GM19035 (cell line): ENCODE data around the gene MRFAP1L1.

Experiments
- ATAC-seq: cut with Tn5 transposase; IDR thresholded peaks from one replicate; pipeline ENCODE4 v1.9.1; 2021; ENCODE audit not compliant: unreplicated experiment

MRFAP1L1 gene

DNA sequence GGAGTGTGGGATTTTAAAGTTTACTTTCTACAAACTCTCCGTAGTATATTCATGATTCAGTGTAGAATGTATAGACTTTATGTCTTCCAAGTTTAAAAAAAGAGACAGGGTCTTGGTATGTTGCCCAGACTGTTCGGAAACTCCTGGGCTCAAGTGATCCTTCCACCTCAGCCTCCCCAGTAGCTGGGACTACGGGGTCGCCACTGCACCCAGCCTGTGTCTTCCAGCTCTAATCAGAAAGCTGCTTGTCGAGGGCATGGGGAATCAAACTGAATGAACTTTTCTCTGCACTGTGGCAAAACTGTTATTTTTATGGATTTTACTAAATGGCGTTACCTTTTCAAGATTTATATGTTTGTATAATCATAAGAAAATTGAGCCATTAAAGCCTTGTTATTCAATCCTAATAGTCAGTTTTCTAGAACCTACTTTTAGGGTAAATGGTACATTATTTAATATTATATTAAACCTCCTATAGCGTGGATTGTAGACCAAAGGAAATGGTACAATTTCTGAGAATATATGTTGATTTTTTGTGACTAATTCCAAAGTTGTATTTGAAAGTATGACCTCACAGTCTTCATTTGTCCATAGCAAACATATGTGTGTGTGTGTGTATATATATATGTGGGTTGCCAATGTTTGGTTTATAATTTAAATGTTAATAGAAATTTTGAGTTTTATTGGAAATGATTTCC is 7.4 kb upstream of the MRFAP1L1 start:
- ATAC-seq, result no peak

DNA sequence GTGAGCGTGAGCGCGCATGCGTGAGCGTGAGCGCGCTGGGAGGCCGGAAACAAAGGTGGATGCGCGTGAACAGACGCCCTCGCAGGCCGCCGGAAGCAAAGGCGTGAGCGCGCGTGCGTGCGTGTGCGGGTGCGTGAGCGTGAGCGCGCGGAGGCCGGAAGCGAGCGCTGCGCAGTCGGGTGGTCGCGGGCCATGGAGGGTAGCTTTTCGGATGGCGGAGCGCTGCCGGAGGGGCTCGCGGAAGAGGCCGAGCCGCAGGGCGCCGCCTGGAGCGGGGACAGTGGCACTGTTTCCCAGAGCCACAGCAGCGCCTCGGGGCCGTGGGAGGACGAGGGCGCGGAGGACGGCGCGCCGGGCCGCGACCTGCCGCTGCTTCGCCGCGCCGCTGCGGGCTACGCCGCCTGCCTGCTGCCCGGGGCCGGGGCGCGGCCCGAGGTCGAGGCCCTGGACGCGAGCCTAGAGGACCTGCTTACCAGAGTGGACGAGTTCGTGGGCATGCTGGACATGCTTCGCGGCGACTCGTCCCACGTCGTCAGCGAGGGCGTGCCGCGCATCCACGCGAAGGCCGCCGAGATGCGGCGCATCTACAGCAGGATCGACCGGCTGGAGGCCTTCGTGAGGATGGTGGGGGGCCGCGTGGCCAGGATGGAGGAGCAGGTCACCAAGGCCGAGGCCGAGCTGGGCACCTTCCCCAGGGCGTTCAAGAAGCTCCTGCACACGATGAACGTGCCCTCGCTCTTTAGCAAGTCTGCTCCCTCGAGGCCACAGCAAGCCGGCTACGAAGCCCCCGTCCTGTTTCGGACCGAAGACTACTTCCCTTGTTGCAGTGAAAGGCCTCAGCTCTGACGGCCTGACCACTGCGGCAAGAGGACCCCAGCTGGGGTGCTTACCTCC is 6.6 kb upstream of the MRFAP1L1 start, which contains the start of gene BLOC1S4:
Gene BLOC1S4, plus strand, starts transcription at position 157 of the 894 bp plus-strand sequence. Its CDS starts 36 bp downstream, at position 193.
- ATAC-seq, result peak; percentile 84

DNA sequence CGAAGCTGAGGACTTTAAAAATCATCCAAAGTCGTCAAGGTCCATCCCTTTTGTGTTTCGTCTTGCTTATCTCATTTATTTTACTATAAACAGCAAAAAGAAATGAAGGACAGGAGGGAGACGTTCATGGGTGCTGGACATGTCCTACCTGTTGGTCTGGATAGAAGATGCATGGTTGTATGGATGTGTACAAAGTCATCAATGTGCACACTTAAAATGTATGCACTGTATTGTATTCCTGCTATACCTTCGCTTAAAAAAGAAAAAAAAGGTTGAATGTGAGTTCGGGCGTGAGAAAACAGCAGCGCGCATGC is 6.0 kb upstream of the MRFAP1L1 start:
- ATAC-seq, result no peak

DNA sequence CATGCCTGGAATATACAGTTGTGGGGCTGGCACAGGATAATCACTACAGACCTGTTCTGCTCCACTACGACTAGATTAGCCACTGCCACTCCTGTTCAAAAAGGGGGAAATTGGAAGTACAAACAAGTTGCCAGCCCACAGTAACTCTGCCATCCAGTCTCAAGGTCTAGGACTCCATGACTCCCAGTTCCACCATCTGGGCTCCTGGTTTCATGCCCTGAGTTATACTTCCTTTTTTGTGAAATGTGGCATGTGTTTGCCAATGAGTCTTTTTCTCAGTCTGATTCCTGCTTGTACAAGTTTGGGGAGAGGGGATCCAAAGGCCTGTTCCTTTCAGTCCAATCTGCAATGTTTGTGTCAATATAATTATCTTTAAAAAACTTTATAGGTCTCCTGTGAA is 5.3 kb upstream of the MRFAP1L1 start:
- no peak for ATAC-seq

DNA sequence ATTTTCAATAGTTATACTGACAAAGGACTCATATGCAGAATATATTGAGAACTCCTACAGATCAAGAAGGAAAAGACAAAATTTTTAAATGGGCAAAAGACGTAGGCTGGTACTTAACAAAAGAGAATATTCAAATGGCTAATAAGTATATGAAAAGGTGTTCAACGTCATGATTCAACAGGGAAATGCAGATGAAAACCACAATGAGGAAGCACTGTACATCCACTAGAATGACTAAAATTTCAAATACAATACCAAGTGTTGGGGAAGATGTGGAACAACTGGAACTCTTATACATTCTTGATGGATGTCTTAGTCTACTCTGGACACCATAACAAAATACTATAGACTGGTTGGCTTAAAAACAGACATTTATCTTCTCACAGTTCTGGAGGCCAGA is 1.3 kb upstream of the MRFAP1L1 start:
- no peak for ATAC-seq

DNA sequence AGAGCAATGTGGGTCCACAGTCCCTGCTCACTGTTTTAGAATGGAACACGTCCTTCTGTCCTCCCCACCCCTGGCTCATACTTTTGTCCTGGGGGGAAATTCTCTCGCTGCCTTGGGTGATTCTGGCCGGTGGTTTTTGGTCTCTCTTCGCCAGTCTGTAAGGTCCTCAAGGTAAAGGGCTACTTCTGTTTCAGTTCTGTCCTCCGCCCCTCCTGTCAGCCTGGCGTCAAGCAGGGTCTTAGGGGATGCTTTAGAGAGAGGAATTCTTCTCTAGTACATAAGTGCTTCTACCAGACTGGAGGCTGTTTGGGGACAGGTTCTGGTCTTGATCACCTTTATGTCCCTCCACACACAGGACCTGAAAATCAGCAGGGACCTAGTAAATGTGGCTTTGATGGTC is 617 bp upstream of the MRFAP1L1 start:
- no peak for ATAC-seq

DNA sequence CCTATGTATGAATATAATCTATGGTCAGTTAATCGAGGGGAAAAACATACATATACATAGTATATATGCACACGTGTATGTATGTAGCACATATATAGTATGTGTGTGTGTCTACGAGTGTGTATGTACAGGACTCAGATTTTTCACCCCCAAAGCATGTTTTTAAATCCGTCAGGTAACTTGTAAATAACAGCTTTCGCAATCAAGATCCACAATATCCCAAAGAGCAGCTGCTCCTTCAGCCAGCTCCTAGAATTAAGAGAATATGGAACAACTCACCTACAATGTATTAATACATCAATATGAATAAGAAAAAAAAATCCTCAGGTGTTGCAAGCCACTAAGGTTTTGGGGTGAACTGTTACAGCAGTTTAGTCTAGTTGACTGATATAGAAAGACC is 3.5 kb downstream of the MRFAP1L1 start:
- no peak for ATAC-seq

DNA sequence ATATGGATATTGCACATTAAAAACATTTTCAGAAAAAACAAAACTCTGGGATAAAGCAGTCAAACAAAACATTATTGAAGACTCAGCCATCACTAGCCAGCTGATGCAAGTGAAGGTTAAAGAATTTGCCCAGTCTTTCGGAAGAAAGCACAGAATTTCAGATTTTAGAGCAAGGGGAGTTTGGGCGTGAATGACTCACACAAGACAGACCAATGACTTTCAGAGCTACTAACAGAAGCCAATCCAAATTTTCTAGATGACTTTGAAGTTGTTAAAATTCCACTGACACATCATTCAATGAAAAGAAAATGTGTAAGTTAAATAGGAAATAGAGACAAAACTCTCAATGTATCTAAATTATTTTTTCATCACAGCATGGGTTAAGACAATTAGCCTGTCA is 4.0 kb downstream of the MRFAP1L1 start:
- ATAC-seq, result no peak

DNA sequence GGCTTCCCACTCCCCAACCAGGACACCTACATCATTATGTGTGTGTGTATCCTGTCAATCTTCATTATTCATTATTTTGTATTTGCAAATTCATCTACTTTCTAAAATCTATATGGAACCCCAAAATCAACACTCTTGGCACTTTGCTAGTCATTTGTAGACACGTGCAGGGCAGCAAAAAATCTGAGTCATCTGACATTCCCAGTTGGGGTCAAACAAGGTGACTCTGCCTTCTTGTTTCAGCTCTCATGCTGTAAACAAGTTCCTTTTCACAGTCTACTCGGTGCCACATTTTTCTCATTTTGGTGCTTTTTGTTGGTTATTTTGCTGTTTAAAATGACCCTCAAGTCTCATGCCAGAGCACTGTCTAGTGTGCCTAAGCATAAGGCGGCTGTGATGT is 5.9 kb downstream of the MRFAP1L1 start:
- ATAC-seq, result no peak

DNA sequence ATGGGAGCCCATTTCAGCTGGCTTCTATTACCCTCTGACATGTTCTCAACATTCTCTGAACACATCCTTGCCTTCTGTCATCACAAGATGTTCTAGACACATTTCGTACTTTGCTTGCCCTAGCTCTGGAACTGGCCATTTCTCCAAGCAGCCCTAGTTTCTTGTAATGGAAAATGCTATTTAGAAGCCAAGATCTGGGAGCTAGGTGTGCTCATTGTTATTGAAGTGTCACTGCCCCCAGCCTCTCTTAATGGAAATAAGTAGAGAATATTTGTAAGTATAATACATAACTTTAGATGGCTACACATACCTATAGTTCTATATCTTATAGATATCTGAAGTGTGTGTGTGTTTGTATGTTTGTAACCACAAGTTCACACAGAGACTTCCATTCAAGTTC is 6.9 kb downstream of the MRFAP1L1 start:
- no peak for ATAC-seq

DNA sequence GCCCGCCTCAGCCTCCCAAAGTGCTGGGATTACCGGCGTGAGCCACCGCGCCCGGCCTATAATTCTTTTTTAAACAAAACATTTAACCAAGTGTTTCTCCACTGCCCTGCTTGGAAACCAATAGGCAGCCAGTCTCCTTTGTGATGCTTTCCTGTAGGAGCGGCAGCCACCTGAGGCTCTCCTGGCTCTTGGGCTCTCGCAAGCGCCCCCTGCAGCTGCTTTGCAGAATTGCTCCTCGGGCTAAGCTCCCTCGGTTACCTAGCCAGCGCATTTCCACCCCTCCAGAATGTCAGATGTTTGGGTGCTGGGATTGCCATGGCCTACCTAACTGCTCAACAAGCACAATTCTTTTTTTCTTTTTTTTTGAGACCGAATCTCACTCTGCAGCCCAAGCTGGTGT is 8.3 kb downstream of the MRFAP1L1 start:
- no peak for ATAC-seq

DNA sequence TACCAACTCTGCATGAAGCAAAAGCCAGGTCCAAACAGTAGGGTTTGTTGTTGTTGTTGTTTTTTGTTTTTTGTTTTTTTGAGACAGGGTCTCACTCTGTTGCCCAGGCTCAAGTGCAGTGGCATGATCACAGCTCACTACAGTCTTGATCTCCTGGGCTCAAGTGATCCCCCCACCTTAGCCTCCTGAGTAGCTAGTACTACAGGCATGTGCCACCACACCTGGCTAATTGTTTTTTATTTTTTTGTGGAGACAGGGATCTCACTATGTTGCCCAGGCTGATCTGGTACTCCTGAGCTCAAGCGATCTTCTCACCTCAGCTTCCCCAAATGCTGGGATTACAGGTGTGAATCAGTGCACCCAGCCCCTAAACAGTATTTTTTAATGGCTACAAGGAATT is 9.8 kb downstream of the MRFAP1L1 start:
- no peak for ATAC-seq

DNA sequence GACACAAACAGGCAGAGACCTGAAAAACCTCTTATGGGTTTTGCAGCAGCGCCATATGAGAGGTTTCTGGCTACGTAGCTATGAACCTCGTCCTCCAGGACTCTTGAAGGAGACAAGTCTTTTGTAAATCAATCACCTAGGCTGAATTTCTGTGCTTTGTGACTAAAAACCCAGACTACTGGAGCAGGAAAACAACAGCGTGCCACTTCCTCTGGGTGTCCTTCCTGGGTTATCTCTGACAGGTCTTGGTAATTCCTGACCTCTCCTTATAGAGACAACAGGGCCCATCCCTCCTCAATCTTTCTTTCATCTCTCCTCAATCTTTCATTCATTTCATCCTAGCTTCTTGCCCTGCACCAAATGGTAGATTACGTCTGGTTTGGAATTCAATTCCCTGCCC is 10.3 kb downstream of the MRFAP1L1 start:
- no peak for ATAC-seq

DNA sequence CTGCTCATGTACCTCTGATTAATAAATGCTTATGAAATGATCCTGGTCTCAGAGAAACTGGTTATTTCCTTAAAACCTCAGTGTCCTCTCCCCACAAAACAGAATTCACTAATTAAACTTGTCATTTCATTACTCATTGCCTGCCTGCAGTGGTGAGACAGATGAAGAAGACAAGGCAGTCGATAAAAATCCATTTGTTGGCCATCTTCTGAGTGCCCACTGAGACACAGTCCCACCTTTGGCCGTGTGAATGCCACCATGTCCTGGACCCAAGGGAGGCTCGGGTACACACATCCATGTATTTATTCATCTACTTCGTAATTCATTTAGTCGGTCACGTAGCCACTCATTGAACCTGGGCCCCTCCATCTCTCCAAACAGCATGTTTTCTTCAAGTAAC is 12.5 kb downstream of the MRFAP1L1 start:
- ATAC-seq, result no peak

DNA sequence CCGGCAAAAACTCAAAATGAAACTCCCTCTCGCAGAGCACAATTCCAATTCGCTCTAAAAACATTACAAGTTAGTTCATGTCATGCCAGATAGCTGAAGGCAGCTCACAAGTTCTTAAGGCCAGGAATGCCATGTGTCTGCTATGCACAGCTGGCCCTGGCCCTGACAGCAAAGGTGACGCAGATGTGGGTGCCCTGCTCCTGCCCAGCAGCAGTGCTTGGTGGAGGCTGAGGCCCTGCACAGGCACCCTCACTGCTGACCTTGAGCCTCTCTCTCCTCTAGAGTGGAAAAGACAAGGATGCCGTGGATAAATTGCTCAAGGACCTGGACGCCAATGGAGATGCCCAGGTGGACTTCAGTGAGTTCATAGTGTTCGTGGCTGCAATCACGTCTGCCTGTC is 13.1 kb downstream of the MRFAP1L1 start:
- no peak for ATAC-seq

DNA sequence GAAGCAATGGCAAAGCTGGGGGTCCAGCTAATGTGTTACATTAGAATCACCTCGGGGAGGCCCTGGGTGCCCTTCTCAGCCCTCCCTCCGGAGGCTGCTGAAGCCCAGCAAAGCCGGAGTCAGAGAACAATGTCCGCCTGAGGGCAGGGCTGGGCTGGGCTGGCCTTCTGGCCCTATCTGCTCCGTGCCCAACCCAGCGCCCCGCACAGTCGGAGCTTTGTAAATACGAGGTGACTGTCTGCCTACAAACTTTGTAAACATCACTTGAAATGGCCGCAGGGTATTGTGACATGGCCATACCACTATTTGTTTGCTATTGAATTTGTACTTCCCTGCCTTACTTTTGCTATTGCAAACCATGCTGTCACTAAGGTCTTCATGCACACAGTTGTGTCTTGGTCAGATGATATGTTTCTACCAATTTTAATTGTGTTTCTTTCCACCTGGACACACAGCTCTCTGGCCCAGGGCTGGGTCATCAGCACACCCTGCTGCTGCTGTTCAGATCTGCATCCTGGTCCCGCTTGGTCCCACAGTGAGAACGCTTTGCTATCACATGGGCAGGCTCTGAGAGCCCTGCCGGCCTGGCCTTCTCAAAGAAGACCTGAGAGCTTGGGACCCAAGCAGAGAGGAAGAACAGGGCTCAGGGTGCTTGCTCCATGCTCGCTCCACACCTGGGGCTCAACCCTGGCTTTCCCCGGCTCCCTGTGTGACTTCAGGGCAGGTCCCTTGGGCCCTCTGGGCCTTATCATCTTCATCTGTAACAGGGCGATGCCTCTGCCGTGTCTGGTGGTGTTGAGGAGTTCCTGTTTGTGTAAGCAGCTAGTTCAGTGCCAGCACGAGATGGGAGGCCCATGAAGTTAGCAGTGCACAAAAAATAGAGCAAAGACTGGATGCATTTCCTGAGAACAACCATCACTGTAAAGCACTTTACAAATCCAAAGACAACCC is 13.7 kb downstream of the MRFAP1L1 start:
- ATAC-seq, result no peak

DNA sequence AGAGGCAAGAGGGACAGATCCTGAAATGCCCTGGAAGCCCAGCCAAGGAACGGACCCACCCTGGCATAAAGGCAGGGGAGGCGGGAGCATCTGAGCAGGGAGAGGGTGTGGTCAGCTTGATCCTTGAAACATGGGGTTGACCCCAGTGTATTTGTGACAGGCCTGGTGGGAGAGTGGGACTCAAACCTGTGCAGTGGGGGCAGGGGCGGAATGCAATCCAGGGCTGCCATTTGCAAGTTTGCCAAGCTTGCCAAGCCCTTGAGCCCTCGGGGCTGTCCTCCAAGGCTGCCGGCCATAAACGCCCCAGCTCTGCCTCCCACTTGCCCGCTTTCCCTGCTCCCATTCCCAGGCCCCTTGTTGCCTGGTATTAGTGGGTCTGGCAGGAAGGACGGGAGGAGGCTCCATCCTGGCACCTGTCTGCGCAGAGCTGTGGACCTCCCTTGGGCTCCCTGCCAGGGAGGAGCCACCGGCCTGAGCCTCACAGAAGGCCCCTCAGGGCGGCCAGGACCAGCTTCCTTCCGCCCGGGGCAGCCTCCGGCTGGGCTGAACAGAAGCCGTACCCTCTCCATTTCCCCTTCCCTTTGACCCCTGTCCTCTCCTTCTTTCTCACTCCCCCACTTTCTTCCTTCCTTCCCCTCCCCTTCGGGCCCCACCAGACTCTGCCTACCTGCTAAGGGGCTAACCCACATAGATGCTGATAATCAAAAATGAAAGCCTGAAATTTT is 15.3 kb downstream of the MRFAP1L1 start:
- no peak for ATAC-seq

DNA sequence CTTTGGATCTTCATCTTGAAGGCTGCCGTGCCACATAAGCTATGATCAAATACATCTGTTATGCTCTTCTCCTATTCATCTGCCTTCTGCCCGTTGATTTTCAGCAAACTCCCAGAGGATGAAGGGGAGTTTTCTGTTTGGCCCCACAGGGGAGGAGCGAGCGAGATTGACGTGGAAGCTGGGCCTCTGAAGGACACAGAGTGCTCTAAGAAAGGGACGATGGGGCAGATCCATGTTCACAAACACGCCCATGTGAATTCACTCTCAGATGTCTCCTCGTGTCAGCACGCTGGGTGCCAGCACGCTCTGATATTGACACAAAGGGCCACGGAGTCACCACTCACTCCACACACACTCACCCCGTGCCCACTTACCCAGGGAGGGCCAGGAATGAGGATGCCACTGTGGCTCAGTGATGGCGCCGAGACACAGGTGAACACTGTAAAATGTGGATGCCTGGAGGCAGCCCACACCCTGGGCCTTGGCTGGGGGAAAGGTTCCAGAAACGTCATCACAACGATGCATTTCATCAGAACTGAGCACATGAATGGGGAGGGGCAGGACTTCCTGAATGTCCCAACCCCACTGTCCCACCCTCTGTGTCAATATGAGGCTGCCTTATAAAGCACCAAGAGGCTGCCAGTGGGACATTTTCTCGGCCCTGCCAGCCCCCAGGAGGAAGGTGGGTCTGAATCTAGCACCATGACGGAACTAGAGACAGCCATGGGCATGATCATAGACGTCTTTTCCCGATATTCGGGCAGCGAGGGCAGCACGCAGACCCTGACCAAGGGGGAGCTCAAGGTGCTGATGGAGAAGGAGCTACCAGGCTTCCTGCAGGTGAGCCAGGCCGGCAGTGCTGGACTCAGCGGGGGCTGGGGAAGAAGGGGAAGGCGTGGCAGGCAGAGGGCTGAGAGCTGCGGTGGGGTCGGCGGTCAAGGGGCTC is 16.2 kb downstream of the MRFAP1L1 start, which contains the start of gene S100P:
Gene S100P, plus strand, starts transcription at position 648 of the 946 bp plus-strand sequence. Its CDS starts 55 bp downstream, at position 703.
- ATAC-seq, result no peak

DNA sequence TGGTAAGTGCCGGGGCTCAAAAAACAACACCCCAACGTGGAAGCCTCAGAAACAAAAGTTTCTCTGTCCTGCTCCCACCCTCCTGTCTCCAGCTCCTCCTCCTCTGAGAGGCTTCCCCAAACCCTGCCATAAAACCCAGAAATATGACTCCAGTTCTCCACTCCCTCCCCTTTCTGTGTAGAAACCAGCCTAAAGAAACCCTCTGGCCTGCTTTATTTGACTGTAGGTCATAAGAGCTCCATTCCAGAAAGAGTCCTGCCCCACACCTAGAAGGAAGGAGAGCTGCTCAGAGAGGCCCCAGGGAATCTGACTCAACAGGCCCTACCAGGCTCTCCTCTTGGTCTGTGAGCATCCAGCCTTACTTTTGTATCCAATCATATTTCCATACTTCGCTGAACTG is 16.9 kb downstream of the MRFAP1L1 start:
- ATAC-seq, result no peak
